K562 (cell line): ENCODE measurements around the gene EIF4E1B. TPM values are rescaled to one million over a fixed set of nuclear protein-coding genes. Genes with fewer than 3 reads are reported as not detected.

Experiments
- ATAC-seq: fragments of 200-7000 bp; cut with Tn5 transposase; 3 replicates; pipeline ENCODE4 v1.9.1; 2020; ENCODE audit warnings: moderate library complexity
- Bru-seq: library from RNA; stranded (reverse); fragments of 400-500 nt; gene quantifications from one replicate; lab custom pipeline; 2021; lab: Mats Ljungman, UMichigan
- BruChase-seq, 2 experiments: library from RNA; stranded (reverse); fragments of 400-500 nt; gene quantifications; one replicate each; lab custom pipeline; 2021; lab: Mats Ljungman, UMichigan
- BruUV-seq: library from RNA; stranded (reverse); fragments of 400-500 nt; replicated peaks from 2 replicates; lab custom pipeline; 2021; lab: Mats Ljungman, UMichigan
- CTCF ChIA-PET: fragments of 300-600 bp; formaldehyde crosslinking; extraction: SDS; loops from one replicate; lab custom pipeline; 2021; ENCODE audit warnings: low intra/inter-chr PET ratio; lab: Yijun Ruan, JAX
- POLR2A ChIA-PET: fragments of 300-600, 350-650 bp; sonication (Branson Sonifier 250); formaldehyde crosslinking; extraction: SDS; loops from one replicate; lab custom pipeline; 2021; ENCODE audit warnings: antibody characterized with exemption, inconsistent platforms; lab: Yijun Ruan, JAX
- DNase-seq, 4 experiments: peaks; one replicate each; pipeline versions ENCODE4 v3.0.0 to v3.0.0-alpha.2; 2011 to 2018; ENCODE audit warnings: low spot score in 3 of 4, mixed read lengths in 3 of 4; ENCODE audit errors: extremely low read depth in 1 of 4
- FAIRE-seq: peaks from 2 replicates; lab custom pipeline; 2011; peaks lifted over from hg19 to GRCh38; lab: Jason Lieb, UNC
- H2AFZ ChIP-seq: 2 replicates; pipeline ENCODE4 v1.6.0; 2011; ENCODE audit warnings: low read depth, low read length, control low read depth, inconsistent platforms
- H3K27ac ChIP-seq: fragments of 200-600 bp; 3 replicates; pipeline ENCODE4 v1.8.0; 2011; ENCODE audit warnings: low read depth, mild to moderate bottlenecking, control low read depth, inconsistent platforms, low read length, moderate library complexity, mixed read lengths; ENCODE audit errors: extremely low read depth
- H3K27me3 ChIP-seq, 2 experiments: fragments of 300-600 bp in 1 of 2; 2 replicates in 1 of 2; 3 replicates in 1 of 2; pipeline versions ENCODE4 v1.6.0 to v1.8.0; 2011; ENCODE audit warnings: inconsistent platforms in 2 of 2, low read length in 2 of 2, mild to moderate bottlenecking in 1 of 2, mixed read lengths in 1 of 2, moderate library complexity in 1 of 2; ENCODE audit not compliant: control insufficient read depth in 2 of 2, insufficient read depth in 2 of 2
- H3K36me3 ChIP-seq: fragments of 300-600 bp; 3 replicates; pipeline ENCODE4 v1.8.0; 2011; ENCODE audit warnings: mild to moderate bottlenecking, low read length, inconsistent platforms; ENCODE audit not compliant: control insufficient read depth, insufficient read depth
- H3K4me1 ChIP-seq, 2 experiments: fragments of 200-600 bp in 1 of 2; replicated peaks in 1 of 2; 2 replicates in 1 of 2; 3 replicates in 1 of 2; pipeline versions ENCODE4 v1.5.1 to v1.8.0; 2011; ENCODE audit warnings: inconsistent platforms in 2 of 2, low read length in 2 of 2, mild to moderate bottlenecking in 1 of 2, mixed read lengths in 1 of 2, moderate library complexity in 1 of 2; ENCODE audit not compliant: control insufficient read depth in 2 of 2, insufficient read depth in 2 of 2
- H3K4me2 ChIP-seq: 2 replicates; pipeline ENCODE4 v1.6.1; 2011; ENCODE audit warnings: low read length, control low read depth, inconsistent platforms, mixed read lengths; ENCODE audit not compliant: insufficient read depth
- H3K4me3 ChIP-seq: fragments of 200-600 bp; sonication (generic), shearing (Covaris generic); 2 replicates; pipeline ENCODE4 v1.5.1; 2016; ENCODE audit warnings: control low read depth, inconsistent platforms
- H3K79me2 ChIP-seq: fragments of 200-600 bp; 3 replicates; pipeline ENCODE4 v1.8.0; 2011; ENCODE audit warnings: low read length, inconsistent platforms; ENCODE audit not compliant: control insufficient read depth, insufficient read depth
- H3K9ac ChIP-seq, 2 experiments: 2 replicates each; pipeline versions ENCODE4 v1.6.0 to v1.6.1; 2011; ENCODE audit warnings: low read depth in 2 of 2, low read length in 2 of 2, control low read depth in 1 of 2, inconsistent platforms in 1 of 2, mild to moderate bottlenecking in 1 of 2, mixed read lengths in 1 of 2; ENCODE audit not compliant: insufficient read depth in 1 of 2
- H3K9me1 ChIP-seq: one replicate; pipeline ENCODE4 v1.6.0; 2011; ENCODE audit warnings: inconsistent platforms, mild to moderate bottlenecking, low read length, moderate library complexity; ENCODE audit not compliant: control insufficient read depth, insufficient read depth
- H3K9me3 ChIP-seq: replicated peaks from 2 replicates; pipeline ENCODE4 v1.5.1; 2011; ENCODE audit warnings: low read depth, low read length, inconsistent platforms; ENCODE audit not compliant: control insufficient read depth, insufficient read depth
- H4K20me1 ChIP-seq: replicated peaks from 2 replicates; pipeline ENCODE4 v1.6.1; 2011; ENCODE audit warnings: low read length, inconsistent platforms, mixed read lengths; ENCODE audit not compliant: control insufficient read depth, insufficient read depth
- E2F5 ChIP-seq: sonication (generic); formaldehyde crosslinking; IDR thresholded peaks from 2 replicates; pipeline ENCODE4 v1.8.0; 2022; ENCODE audit warnings: mild to moderate bottlenecking, missing genetic modification reagents
- HDAC6 ChIP-seq: IDR thresholded peaks from 2 replicates; pipeline ENCODE4 v1.6.1; 2012; ENCODE audit warnings: low read depth, mild to moderate bottlenecking, control low read depth, inconsistent platforms, low read length, moderate library complexity
- HNRNPL ChIP-seq: fragments of 200-400 bp; formaldehyde crosslinking; IDR thresholded peaks from 2 replicates; pipeline ENCODE4 v1.6.1; 2017; ENCODE audit warnings: low read depth, mild to moderate bottlenecking, low read length
- KDM1A ChIP-seq, 2 experiments: fragments of 450-650 bp; IDR thresholded peaks; 2 replicates each; pipeline ENCODE4 v1.6.1; 2016; ENCODE audit warnings: mild to moderate bottlenecking in 2 of 2
- MYC ChIP-seq, 2 experiments: fragments of 250-450 bp in 1 of 2; sonication (Bioruptor Pico) in 1 of 2; IDR thresholded peaks; 2 replicates each; pipeline versions ENCODE4 v1.5.1 to v1.6.1; 2012 to 2021; ENCODE audit warnings: low read depth in 2 of 2, borderline replicate concordance in 1 of 2, improper control_type of control experiment in 1 of 2, low read length in 1 of 2, mild to moderate bottlenecking in 1 of 2, moderate library complexity in 1 of 2
- NFIC ChIP-seq: fragments of 450-650 bp; IDR thresholded peaks from 2 replicates; pipeline ENCODE4 v1.6.1; 2017; ENCODE audit warnings: mild to moderate bottlenecking, inconsistent platforms
- USF2 ChIP-seq: sonication (generic); formaldehyde crosslinking; IDR thresholded peaks from 2 replicates; pipeline ENCODE4 v1.5.0; 2020; ENCODE audit warnings: missing genetic modification reagents
- ZBTB7A ChIP-seq: IDR thresholded peaks from 2 replicates; pipeline ENCODE4 v1.6.1; 2011; ENCODE audit warnings: low read depth, mild to moderate bottlenecking, low read length, moderate library complexity, borderline replicate concordance; ENCODE audit not compliant: control insufficient read depth
- ZFP36 ChIP-seq: fragments of 150-350 bp; IDR thresholded peaks from 2 replicates; pipeline ENCODE4 v1.6.1; 2018; ENCODE audit warnings: low read length, low read depth; ENCODE audit not compliant: partially characterized antibody
- ZNF436 ChIP-seq: fragments of 250-450, 450-650 bp; sonication (Bioruptor Pico); formaldehyde crosslinking; IDR thresholded peaks from 2 replicates; pipeline ENCODE4 v1.7.0; 2020; ENCODE audit warnings: mild to moderate bottlenecking
- ZNF764 ChIP-seq: fragments of 250-450 bp; sonication (Bioruptor Pico); IDR thresholded peaks from 2 replicates; pipeline ENCODE4 v1.4.0; 2020; ENCODE audit warnings: low read depth, mild to moderate bottlenecking, moderate library complexity
- ZZZ3 ChIP-seq: fragments of 450-650 bp; IDR thresholded peaks from 2 replicates; pipeline ENCODE4 v1.6.1; 2016; ENCODE audit warnings: antibody characterized with exemption, mild to moderate bottlenecking, moderate library complexity
- WGBS: fragments of 100-300 bp; shearing (Covaris generic); methylation state at CpG from one replicate; pipeline ENCODE4 v1.1.6; 2016; ENCODE audit warnings: low coverage, mixed read lengths; ENCODE audit not compliant: insufficient coverage; ENCODE audit errors: missing lambda C conversion rate; 5-methylcytosine and 5-hydroxymethylcytosine counted together
- in situ Hi-C: fragments of 300-500 bp; cut with MboI; formaldehyde crosslinking; loops from 4 replicates; pipeline ENCODE4 v1.15.0; 2018; ENCODE audit warnings: inconsistent platforms, mixed read lengths
- intact Hi-C: fragments of 100-400 bp; cut with micrococcal nuclease; formaldehyde crosslinking; loops from 2 replicates; pipeline ENCODE4 v1.14.2; 2022
- long read RNA-seq, 3 experiments: library from polyadenylated mRNA in 2 of 3; library from RNA in 1 of 3; unstranded in 2 of 3; stranded (forward) in 1 of 3; transcript quantifications; one replicate each; pipeline ENCODE4 v2.0.0, GENCODE V29; 2019 to 2022
- polyA minus RNA-seq, 3 experiments: library from RNA; depleted of rRNA, polyadenylated mRNA; stranded (reverse); fragments of >200 nt; gene quantifications; 2 replicates each; pipeline ENCODE4 v1.2.3, GENCODE V29; 2011
- polyA plus RNA-seq, 8 experiments: library from polyadenylated mRNA; depleted of rRNA in 4 of 8; stranded (reverse) in 5 of 8; unstranded in 3 of 8; fragments of >200 nt; fragmentation: Nextera tagmentation in 2 of 8; fragmentation: Illumina TruSeq in 1 of 8; extraction: Ambion mirVana in 2 of 8; extraction: Trizol in 1 of 8; gene quantifications; 2 replicates each; pipeline versions ENCODE4 v1.2.1 to v1.2.3, GENCODE V29; 2011 to 2014; ENCODE audit warnings: inconsistent platforms in 1 of 8, missing spikeins in 1 of 8
- total RNA-seq, 7 experiments: library from RNA; depleted of rRNA in 6 of 7; stranded (reverse); fragments of >200 nt in 6 of 7; fragmentation: Illumina TruSeq in 2 of 7; extraction: Trizol in 2 of 7; gene quantifications; 2 replicates each; pipeline versions ENCODE4 v1.2.1 to v1.2.3, GENCODE V29; 2011 to 2021; ENCODE audit warnings: low replicate concordance in 1 of 7

Gene EIF4E1B
- not detected in 2 replicates for total RNA-seq (2011; cell fraction: chromatin; rRNA removed; ENCODE audit: low replicate concordance)
- not detected in 2 replicates for total RNA-seq (2011; cell fraction: nucleolus; rRNA removed)
- total RNA-seq (2011; cell fraction: nucleoplasm; rRNA removed), result not detected in 2 replicates
- total RNA-seq (2014; rRNA removed), result not detected in 2 replicates
- total RNA-seq (2014; rRNA removed; fragmentation: Illumina TruSeq; extraction: Trizol), result not detected in 2 replicates
- not detected in 2 replicates for total RNA-seq (2015; rRNA removed; fragmentation: Illumina TruSeq; extraction: Trizol)
- total RNA-seq (2021), result not detected in 2 replicates
- polyA plus RNA-seq (2011; rRNA removed), result 0.04 TPM in 1 of 2 replicates, not detected in the other
- not detected in 2 replicates for polyA plus RNA-seq (2011; cell fraction: cytosol; rRNA removed)
- 0.20 TPM in 1 of 2 replicates, not detected in the other for polyA plus RNA-seq (2011; cell fraction: nucleus; rRNA removed)
- not detected in 2 replicates for polyA plus RNA-seq (2012)
- not detected in 2 replicates for polyA plus RNA-seq (2014; fragmentation: Illumina TruSeq; extraction: Trizol)
- not detected for polyA plus RNA-seq (2014; fragmentation: Nextera tagmentation; extraction: Ambion mirVana)
- polyA plus RNA-seq (2014; rRNA removed), result not detected in 2 replicates
- polyA minus RNA-seq (2011; rRNA and poly(A)+ RNA removed), result not detected in 2 replicates
- polyA minus RNA-seq (2011; cell fraction: cytosol; rRNA and poly(A)+ RNA removed), result not detected in 2 replicates
- not detected in 2 replicates for polyA minus RNA-seq (2011; cell fraction: nucleus; rRNA and poly(A)+ RNA removed)
- percentile 12 among the genes with signal in this experiment for Bru-seq, nascent RNA
- not detected for BruChase-seq, experiment 1, labeled RNA remaining after a 2-hour chase
- BruChase-seq, experiment 2, labeled RNA remaining after a 6-hour chase, result not detected
- long read RNA-seq, experiment 1, result 0 reads
- long read RNA-seq, experiment 2, result 0 reads
- long read RNA-seq, experiment 3, result 0 reads

- BruUV-seq, result no TSS peak
- in situ Hi-C loops (no loop called here), intact Hi-C loops (no loop called here)
- H3K9me3 ChIP-seq, result no peaks in the 10 kb centered on the region
- no peaks in the 10 kb centered on the region for H3K36me3 ChIP-seq
- ChIA-PET CTCF (no interaction called here), POLR2A (interaction anchor here (1.0 kb wide), 1 partner anchor 9 kb away, joined by 4 read pairs; no protein-coding TSS in a partner anchor)
- H3K9ac ChIP-seq, result peak within 1 kb of the TSS in 1 of 2 experiments; percentile 4; a peak in 2 of 4 replicates
- H3K4me3 ChIP-seq, result no peak within 1 kb of the TSS
- H3K27me3 ChIP-seq, result peaks cover 49 to 81% of the 10 kb centered on the region in 2 experiments
- no peak for FAIRE-seq
- peaks cover 0 to 23% of the 10 kb centered on the region in 2 experiments; a peak in 2 of 5 replicates for H3K4me1 ChIP-seq
- ATAC-seq, result peak; percentile 96
- peaks cover 13% of the 10 kb centered on the region; the same call in 1 of the 2 replicates for H4K20me1 ChIP-seq
- no peak within 1 kb of the TSS for H2AFZ ChIP-seq
- H3K79me2 ChIP-seq, result no peaks in the 10 kb centered on the region
- no peaks in the 10 kb centered on the region for H3K9me1 ChIP-seq
- no peak within 1 kb of the TSS for H3K27ac ChIP-seq
- H3K4me2 ChIP-seq, result no peak within 1 kb of the TSS
- 5% methylated on average over 24 of the region's 94 CpGs for WGBS
- peak; percentile 72 to 89 (median 80) for DNase-seq
- TF ChIP-seq KDM1A (IDR thresholded peaks at IDR 0.05), result no peak
- no peak for TF ChIP-seq ZNF764 (CRISPR knock-in tag)
- no peak for TF ChIP-seq USF2 (CRISPR knock-in tag)
- TF ChIP-seq NFIC, result no peak
- no peak for TF ChIP-seq E2F5 (CRISPR knock-in tag)
- TF ChIP-seq HDAC6, result peak; percentile 20; the same call in 1 of the 2 replicates
- TF ChIP-seq MYC (IDR thresholded peaks at IDR 0.05; ENCODE audit: low read depth, low read length), result no peak
- no peak for TF ChIP-seq MYC (CRISPR knock-in tag; IDR thresholded peaks at IDR 0.05; ENCODE audit: borderline replicate concordance, low read depth)
- no peak for TF ChIP-seq HNRNPL
- no peak for TF ChIP-seq ZZZ3
- no peak for TF ChIP-seq ZNF436 (CRISPR knock-in tag)
- peak; percentile 55; the same call in 1 of the 2 replicates for TF ChIP-seq ZBTB7A
- no peak for TF ChIP-seq ZFP36
Measured at GRCh38 chr5:176629853-176630680, at the start of gene EIF4E1B, which contains the start of gene SNCB. TSS of gene EIF4E1B (plus strand) at chr5:176630675. CDS start at chr5:176642788, 12,113 bp downstream. TSS of gene SNCB (minus strand) at chr5:176630534. CDS start at chr5:176629654, 880 bp downstream.
